HL-60 (cell line): ENCODE results near the gene KCNAB1.

Experiments
- DNase-seq, 2 experiments: peaks; one replicate each; pipeline ENCODE4 v3.0.0-alpha.2; 2010 to 2020; ENCODE audit warnings: low read depth in 1 of 2, low spot score in 1 of 2
- H3K27ac ChIP-seq: fragments of 250-450 bp; sonication (Bioruptor Pico); replicated peaks from 2 replicates; pipeline ENCODE4 v1.5.1; 2020; ENCODE audit warnings: mild to moderate bottlenecking, moderate library complexity
- H3K27me3 ChIP-seq: fragments of 250-450 bp; sonication (Bioruptor Pico); 2 replicates; pipeline ENCODE4 v1.5.1; 2021; ENCODE audit warnings: mild to moderate bottlenecking, moderate library complexity; ENCODE audit not compliant: insufficient read depth, poor library complexity, severe bottlenecking
- H3K4me3 ChIP-seq: replicated peaks from 2 replicates; pipeline ENCODE4 v1.5.1; 2011; ENCODE audit warnings: mild to moderate bottlenecking, control low read depth, low read length; ENCODE audit not compliant: insufficient read depth
- GABPA ChIP-seq: IDR thresholded peaks from 2 replicates; pipeline ENCODE4 v1.6.1; 2012; ENCODE audit warnings: low read depth
- POLR2AphosphoS5 ChIP-seq: IDR thresholded peaks from 2 replicates; pipeline ENCODE4 v1.6.1; 2012; ENCODE audit warnings: low read depth
- SPI1 ChIP-seq: IDR thresholded peaks from 2 replicates; pipeline ENCODE4 v1.6.1; 2012; ENCODE audit warnings: low read depth, mild to moderate bottlenecking, borderline replicate concordance
- TF ChIP-seq, protein P1 (sequence below): IDR thresholded peaks from one replicate; pipeline ENCODE4 v1.5.1; 2011; ENCODE audit warnings: low read length, control low read depth, inconsistent platforms; ENCODE audit not compliant: insufficient read depth
- TF ChIP-seq, protein P2 (sequence below): IDR thresholded peaks from 2 replicates; pipeline ENCODE4 v1.6.1; 2012; ENCODE audit warnings: low read depth; ENCODE audit not compliant: insufficient replicate concordance

KCNAB1 gene

DNA sequence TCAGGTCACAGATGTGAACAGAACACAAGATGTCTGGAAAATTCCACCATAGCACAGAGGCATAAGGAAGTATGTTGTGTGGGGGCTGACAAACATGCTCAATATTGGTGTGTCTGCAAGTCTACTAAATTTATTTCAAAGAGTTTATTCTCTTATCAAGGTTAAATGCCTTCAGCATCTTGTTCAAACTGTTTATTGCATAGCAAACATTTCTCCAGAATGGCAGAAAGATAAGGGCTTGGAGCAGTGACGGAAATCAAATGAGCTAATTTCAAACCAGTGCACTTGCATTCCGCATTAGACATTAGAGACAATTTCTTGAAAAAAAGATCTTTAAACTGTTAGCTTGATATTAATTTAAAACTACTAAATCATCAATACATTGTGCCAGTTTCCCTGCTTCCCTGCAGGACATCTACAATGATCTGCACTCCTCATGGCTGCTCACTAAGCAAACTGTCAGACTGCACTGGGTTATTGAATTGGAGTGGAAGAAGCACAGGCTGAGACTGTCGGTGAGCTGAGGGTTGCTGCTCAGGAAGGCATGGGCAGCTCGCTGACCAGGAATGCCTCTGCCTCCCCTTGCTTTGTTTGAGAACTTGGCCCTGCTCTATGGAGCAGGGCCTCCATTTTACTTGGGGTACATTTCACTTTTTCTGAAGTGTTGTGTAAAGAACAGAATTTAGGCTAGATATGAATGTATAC is 89.4 kb downstream of the KCNAB1 start:
- Histone ChIP-seq H3K27me3 (peaks cover 3% of the 10 kb centered on the region), H3K27ac (no peak overlapping the region), H3K4me3 (no peak overlapping the region)
- TF ChIP-seq SPI1, result no peak
- TF ChIP-seq GABPA, result no peak
- TF ChIP-seq, protein P1, sequence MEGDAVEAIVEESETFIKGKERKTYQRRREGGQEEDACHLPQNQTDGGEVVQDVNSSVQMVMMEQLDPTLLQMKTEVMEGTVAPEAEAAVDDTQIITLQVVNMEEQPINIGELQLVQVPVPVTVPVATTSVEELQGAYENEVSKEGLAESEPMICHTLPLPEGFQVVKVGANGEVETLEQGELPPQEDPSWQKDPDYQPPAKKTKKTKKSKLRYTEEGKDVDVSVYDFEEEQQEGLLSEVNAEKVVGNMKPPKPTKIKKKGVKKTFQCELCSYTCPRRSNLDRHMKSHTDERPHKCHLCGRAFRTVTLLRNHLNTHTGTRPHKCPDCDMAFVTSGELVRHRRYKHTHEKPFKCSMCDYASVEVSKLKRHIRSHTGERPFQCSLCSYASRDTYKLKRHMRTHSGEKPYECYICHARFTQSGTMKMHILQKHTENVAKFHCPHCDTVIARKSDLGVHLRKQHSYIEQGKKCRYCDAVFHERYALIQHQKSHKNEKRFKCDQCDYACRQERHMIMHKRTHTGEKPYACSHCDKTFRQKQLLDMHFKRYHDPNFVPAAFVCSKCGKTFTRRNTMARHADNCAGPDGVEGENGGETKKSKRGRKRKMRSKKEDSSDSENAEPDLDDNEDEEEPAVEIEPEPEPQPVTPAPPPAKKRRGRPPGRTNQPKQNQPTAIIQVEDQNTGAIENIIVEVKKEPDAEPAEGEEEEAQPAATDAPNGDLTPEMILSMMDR, result no peak
- no peak for TF ChIP-seq POLR2AphosphoS5
- TF ChIP-seq, protein P2, sequence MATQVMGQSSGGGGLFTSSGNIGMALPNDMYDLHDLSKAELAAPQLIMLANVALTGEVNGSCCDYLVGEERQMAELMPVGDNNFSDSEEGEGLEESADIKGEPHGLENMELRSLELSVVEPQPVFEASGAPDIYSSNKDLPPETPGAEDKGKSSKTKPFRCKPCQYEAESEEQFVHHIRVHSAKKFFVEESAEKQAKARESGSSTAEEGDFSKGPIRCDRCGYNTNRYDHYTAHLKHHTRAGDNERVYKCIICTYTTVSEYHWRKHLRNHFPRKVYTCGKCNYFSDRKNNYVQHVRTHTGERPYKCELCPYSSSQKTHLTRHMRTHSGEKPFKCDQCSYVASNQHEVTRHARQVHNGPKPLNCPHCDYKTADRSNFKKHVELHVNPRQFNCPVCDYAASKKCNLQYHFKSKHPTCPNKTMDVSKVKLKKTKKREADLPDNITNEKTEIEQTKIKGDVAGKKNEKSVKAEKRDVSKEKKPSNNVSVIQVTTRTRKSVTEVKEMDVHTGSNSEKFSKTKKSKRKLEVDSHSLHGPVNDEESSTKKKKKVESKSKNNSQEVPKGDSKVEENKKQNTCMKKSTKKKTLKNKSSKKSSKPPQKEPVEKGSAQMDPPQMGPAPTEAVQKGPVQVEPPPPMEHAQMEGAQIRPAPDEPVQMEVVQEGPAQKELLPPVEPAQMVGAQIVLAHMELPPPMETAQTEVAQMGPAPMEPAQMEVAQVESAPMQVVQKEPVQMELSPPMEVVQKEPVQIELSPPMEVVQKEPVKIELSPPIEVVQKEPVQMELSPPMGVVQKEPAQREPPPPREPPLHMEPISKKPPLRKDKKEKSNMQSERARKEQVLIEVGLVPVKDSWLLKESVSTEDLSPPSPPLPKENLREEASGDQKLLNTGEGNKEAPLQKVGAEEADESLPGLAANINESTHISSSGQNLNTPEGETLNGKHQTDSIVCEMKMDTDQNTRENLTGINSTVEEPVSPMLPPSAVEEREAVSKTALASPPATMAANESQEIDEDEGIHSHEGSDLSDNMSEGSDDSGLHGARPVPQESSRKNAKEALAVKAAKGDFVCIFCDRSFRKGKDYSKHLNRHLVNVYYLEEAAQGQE, result no peak
- no peak for DNase-seq

DNA sequence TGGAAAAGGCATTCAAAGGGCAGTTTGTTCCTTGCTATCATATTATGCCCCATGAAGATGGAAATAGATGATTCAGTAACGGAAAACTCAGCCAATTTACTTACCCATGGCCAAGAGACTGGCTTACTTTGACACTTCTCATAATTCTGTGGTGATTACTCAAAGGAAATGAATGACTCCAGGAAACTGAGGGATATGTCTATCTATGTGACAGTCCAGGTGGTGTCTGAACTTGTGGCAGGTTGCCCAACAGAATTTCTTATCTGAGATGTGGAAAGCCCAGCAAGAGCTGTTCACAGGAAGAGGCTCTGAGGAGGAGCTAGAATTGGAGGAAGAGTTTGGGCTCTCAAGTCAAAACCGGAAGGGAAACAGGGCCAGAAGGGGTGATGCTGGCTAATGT is 91.2 kb downstream of the KCNAB1 start:
- Histone ChIP-seq H3K27me3 (peaks cover 3% of the 10 kb centered on the region), H3K27ac (no peak overlapping the region), H3K4me3 (no peak overlapping the region)
- DNase-seq, result no peak
- TF ChIP-seq SPI1 (no peak), POLR2AphosphoS5 (no peak), GABPA (no peak)
- TF ChIP-seq, protein P1, result no peak
- TF ChIP-seq, protein P2, result no peak

DNA sequence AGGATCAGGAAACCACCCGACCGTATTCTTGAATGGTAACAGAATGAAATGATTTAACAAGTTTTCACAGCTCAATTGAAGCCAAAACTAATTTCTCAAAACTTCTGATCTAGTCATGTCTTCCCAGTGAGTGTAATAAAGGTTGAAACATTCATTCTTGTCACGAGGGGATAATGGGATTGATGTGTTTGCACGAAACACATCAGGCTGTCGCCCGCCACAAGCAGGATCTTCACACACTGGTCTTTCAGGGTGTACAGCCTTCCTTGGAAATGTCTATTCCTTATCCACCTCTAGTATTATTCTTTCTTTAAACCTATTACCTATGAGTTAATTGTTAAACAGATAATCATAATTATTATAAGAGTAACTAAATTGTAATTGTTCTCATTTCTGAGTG is 94.3 kb downstream of the KCNAB1 start:
- no peak overlapping the region for H3K27ac ChIP-seq
- H3K4me3 ChIP-seq, result no peak overlapping the region
- peaks cover 3% of the 10 kb centered on the region for H3K27me3 ChIP-seq
- no peak for DNase-seq
- TF ChIP-seq POLR2AphosphoS5 (no peak), GABPA (no peak), SPI1 (no peak)
- TF ChIP-seq, protein P1, result no peak
- TF ChIP-seq, protein P2, result no peak
